Osteoblast (primary cell): ENCODE data around the gene CKLF. TPM values are rescaled to one million over a fixed set of nuclear protein-coding genes. Genes with fewer than 3 reads are reported as not detected.

ENCODE experiments used
- DNase-seq: peaks from one replicate; pipeline ENCODE4 v3.0.0; 2011; ENCODE audit warnings: low spot score, mixed read lengths; ENCODE audit not compliant: insufficient read length; ENCODE audit errors: missing footprints
- H2AFZ ChIP-seq: 2 replicates; pipeline ENCODE4 v1.6.0; 2011; ENCODE audit warnings: mild to moderate bottlenecking, low read length
- H3K27ac ChIP-seq: 2 replicates; pipeline ENCODE4 v1.5.1; 2011; ENCODE audit warnings: mild to moderate bottlenecking, low read depth, low read length, moderate library complexity
- H3K27me3 ChIP-seq: 2 replicates; pipeline ENCODE4 v1.6.0; 2012; ENCODE audit warnings: mild to moderate bottlenecking, control low read depth, inconsistent platforms, low read length, moderate library complexity; ENCODE audit not compliant: insufficient read depth
- H3K36me3 ChIP-seq: 2 replicates; pipeline ENCODE4 v1.5.1; 2011; ENCODE audit warnings: mild to moderate bottlenecking, low read length, control low read depth, moderate library complexity; ENCODE audit not compliant: insufficient read depth
- H3K4me1 ChIP-seq: 2 replicates; pipeline ENCODE4 v1.5.1; 2011; ENCODE audit warnings: mild to moderate bottlenecking, low read length, control low read depth, moderate library complexity; ENCODE audit not compliant: insufficient read depth
- H3K4me2 ChIP-seq: 2 replicates; pipeline ENCODE4 v1.6.0; 2011; ENCODE audit warnings: mild to moderate bottlenecking, low read length; ENCODE audit not compliant: insufficient read depth
- H3K4me3 ChIP-seq: fragments of 200-600 bp; sonication (generic); 3 replicates; pipeline ENCODE4 v1.5.1; 2012; ENCODE audit warnings: mild to moderate bottlenecking, low read length, inconsistent platforms; ENCODE audit not compliant: insufficient read depth
- H3K79me2 ChIP-seq: 2 replicates; pipeline ENCODE4 v1.6.0; 2012; ENCODE audit warnings: mild to moderate bottlenecking, low read length, control low read depth, inconsistent platforms; ENCODE audit not compliant: insufficient read depth
- H3K9me3 ChIP-seq: 2 replicates; pipeline ENCODE4 v1.5.1; 2011; ENCODE audit warnings: low read depth, low read length, control low read depth
- H4K20me1 ChIP-seq: 2 replicates; pipeline ENCODE4 v1.6.0; 2012; ENCODE audit warnings: mild to moderate bottlenecking, low read length, control low read depth; ENCODE audit not compliant: insufficient read depth
- total RNA-seq: library from RNA; depleted of rRNA; stranded (reverse); fragments of >200 nt; gene quantifications from 2 replicates; pipeline ENCODE4 v1.2.3, GENCODE V29; 2012
- TF ChIP-seq, protein P1 (sequence below): IDR thresholded peaks from 2 replicates; pipeline ENCODE4 v1.5.1; 2011; ENCODE audit warnings: mild to moderate bottlenecking, low read depth, low read length, moderate library complexity; ENCODE audit errors: extremely low read depth

Gene CKLF
- total RNA-seq, 1 donor, result 46.0 TPM

DNA sequence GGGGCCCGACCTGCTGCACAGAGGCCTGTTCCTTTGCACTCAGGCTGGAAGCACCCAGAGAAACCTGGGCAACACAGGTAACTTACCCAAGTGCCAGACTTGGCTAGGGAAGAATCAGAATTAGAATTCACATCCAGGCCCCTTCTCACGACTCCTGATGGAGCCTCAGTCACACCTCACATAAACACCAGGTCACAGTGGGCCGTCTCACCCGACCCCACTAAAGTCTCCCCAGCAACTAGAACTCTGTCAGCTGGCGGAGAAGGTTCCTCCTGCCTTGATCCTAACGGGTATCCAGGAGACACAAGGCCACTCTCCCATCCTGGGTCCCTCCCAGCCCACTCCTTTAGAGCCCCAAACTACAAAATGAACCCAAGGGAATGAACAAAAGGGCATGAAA is 8.8 kb upstream of the CKLF start:
- Histone ChIP-seq H3K4me3 (no peak overlapping the region), H3K79me2 (no peaks in the 10 kb centered on the region), H3K27me3 (no peaks in the 10 kb centered on the region)

DNA sequence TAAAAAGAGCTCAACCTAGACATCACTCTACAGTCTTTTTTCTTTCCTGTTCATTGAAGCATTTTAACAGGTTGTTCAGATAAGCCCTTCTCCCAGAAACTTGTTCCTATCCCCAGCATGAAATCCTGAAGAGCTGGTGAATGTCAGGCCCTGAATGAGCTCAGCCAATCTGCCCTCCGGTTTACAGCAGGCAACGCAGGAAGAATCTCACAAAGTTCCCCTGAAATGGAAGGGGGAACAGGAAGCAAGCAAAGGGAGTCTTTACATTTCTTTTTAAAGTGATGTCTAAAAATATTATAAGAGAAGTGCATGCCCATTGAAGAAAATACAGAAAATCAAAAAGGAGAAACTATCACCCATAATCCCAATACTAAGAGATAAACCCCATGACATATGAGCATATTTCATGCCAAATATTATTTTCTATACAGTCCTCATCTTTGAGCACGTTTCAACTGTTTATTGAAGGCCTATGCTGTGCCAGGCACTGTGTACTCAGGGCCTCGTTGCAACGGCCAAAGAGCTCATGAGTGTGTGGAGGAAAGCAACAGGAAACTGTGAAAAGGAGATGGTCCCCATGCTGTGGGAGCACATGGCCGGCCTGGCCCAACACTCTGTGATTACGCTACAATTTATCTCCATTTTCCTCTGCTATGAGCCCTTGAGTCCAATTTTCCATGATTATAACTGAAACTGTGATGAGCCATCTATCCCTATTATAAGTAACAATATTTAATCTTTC is 8.2 kb upstream of the CKLF start:
- no peak for DNase-seq
- no peak overlapping the region for H3K4me2 ChIP-seq
- H3K27ac ChIP-seq, result no peak overlapping the region
- H3K27me3 ChIP-seq, result no peaks in the 10 kb centered on the region
- H3K4me3 ChIP-seq, result no peak overlapping the region
- H2AFZ ChIP-seq, result no peak overlapping the region
- H4K20me1 ChIP-seq, result no peaks in the 10 kb centered on the region
- TF ChIP-seq, protein P1, sequence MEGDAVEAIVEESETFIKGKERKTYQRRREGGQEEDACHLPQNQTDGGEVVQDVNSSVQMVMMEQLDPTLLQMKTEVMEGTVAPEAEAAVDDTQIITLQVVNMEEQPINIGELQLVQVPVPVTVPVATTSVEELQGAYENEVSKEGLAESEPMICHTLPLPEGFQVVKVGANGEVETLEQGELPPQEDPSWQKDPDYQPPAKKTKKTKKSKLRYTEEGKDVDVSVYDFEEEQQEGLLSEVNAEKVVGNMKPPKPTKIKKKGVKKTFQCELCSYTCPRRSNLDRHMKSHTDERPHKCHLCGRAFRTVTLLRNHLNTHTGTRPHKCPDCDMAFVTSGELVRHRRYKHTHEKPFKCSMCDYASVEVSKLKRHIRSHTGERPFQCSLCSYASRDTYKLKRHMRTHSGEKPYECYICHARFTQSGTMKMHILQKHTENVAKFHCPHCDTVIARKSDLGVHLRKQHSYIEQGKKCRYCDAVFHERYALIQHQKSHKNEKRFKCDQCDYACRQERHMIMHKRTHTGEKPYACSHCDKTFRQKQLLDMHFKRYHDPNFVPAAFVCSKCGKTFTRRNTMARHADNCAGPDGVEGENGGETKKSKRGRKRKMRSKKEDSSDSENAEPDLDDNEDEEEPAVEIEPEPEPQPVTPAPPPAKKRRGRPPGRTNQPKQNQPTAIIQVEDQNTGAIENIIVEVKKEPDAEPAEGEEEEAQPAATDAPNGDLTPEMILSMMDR, result no peak
- no peaks in the 10 kb centered on the region for H3K9me3 ChIP-seq
- peaks cover 8% of the 10 kb centered on the region for H3K4me1 ChIP-seq
- H3K36me3 ChIP-seq, result peaks cover 17% of the 10 kb centered on the region
- H3K79me2 ChIP-seq, result no peaks in the 10 kb centered on the region

More for the DNA sequence above, 8.8 kb upstream of the CKLF start:
- Histone ChIP-seq H4K20me1 (peaks cover 4% of the 10 kb centered on the region), H3K27ac (no peak overlapping the region), H3K4me1 (peaks cover 1% of the 10 kb centered on the region), H3K9me3 (no peaks in the 10 kb centered on the region), H2AFZ (no peak overlapping the region), H3K36me3 (peaks cover 21% of the 10 kb centered on the region), H3K4me2 (no peak overlapping the region)
- TF ChIP-seq, protein P1, result no peak
- peak; percentile 66 for DNase-seq

DNA sequence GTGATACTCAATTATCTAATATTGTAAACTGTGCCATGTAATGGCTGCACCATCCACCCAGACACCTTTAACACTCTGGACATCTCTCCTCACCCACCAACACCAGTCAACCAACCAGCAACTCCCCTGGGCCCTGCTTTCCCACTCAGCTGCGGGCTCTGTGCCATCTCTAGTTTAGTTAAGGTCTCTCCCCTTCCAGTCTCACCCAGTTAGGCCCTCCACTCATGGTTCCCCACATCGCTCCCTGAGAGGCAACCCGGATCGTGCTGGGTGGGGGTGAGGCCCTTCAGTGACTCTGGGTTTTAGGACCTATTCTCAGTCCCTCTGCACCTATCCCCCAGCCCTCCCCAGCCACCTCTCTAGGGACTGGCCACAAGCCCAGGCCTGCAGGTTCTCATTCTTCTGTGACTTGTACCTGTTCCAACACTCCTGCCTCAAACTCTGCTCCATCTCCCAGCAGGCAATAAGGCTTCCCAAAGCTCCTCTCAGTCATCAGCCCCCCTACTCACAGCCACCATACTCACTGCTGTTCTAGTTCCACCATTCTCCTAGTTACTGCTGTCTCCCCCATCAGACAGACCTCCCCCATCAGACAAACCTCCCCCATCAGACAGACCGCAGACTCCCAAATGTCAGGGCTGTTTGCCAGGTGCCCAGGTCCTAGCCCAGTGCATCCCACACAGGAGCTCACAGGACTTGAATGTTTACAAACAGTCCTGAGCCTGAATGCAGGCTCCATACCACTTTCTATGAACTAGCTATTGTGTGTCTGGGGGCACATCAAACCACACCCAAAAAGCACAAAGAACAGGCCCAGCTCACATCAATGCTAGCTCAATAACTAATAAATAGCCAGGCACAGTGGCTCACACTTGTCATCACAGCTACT is 5.0 kb upstream of the CKLF start:
- H3K36me3 ChIP-seq, result peaks cover 4% of the 10 kb centered on the region
- TF ChIP-seq, protein P1, result no peak
- H3K27me3 ChIP-seq, result no peaks in the 10 kb centered on the region
- no peak overlapping the region for H2AFZ ChIP-seq
- no peak overlapping the region for H3K4me3 ChIP-seq
- no peak overlapping the region for H3K27ac ChIP-seq
- no peak for DNase-seq
- no peak overlapping the region for H3K4me2 ChIP-seq
- H3K9me3 ChIP-seq, result no peaks in the 10 kb centered on the region
- H4K20me1 ChIP-seq, result no peaks in the 10 kb centered on the region
- peaks cover 24% of the 10 kb centered on the region for H3K4me1 ChIP-seq
- no peaks in the 10 kb centered on the region for H3K79me2 ChIP-seq

DNA sequence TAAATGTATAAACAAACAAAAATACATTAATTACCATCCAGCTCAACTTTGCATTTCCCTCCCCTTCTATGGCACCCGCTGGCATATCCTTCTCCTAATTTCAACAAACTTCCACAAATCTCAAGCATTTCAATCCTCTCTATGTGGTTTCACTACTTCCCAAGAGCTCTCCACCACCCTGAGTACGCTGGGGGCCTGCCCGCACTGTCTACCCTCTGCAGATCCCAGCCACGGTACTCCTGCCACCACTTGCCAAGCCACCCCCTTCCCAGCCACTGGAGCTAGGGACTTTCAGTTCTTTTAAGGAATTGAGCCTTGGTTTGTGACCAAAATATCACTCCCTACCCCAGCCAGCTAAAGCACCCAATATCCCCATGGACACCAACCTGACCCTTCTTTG is 4.3 kb upstream of the CKLF start:
- TF ChIP-seq, protein P1, result no peak
- Histone ChIP-seq H4K20me1 (no peaks in the 10 kb centered on the region), H3K4me3 (no peak overlapping the region), H2AFZ (no peak overlapping the region), H3K27ac (no peak overlapping the region), H3K79me2 (peaks cover 7% of the 10 kb centered on the region), H3K9me3 (no peaks in the 10 kb centered on the region), H3K27me3 (no peaks in the 10 kb centered on the region), H3K4me2 (no peak overlapping the region), H3K36me3 (peaks cover 4% of the 10 kb centered on the region), H3K4me1 (peaks cover 28% of the 10 kb centered on the region)
- no peak for DNase-seq
